GM12892 (cell line): Measurements from ENCODE around the gene HTRA1.

Source experiments
- POLR2A ChIP-seq: IDR thresholded peaks from 2 replicates; pipeline ENCODE4 v1.6.1; 2011; ENCODE audit warnings: low read depth, low read length, control low read depth
- POLR2AphosphoS5 ChIP-seq: IDR thresholded peaks from 2 replicates; pipeline ENCODE4 v1.6.1; 2011; ENCODE audit warnings: low read depth, low read length, control low read depth

GRCh38 chr10:122543676-122544445, 82.5 kb downstream of the HTRA1 start:
- TF ChIP-seq POLR2A (no peak), POLR2AphosphoS5 (no peak)
